Mucosa of stomach (tissue), 1 donor: ENCODE data around the gene CLK3.

ENCODE experiments used
- H3K27me3 ChIP-seq: one replicate; pipeline ENCODE4 v1.7.0; 2013; ENCODE audit warnings: mild to moderate bottlenecking, low read length; ENCODE audit not compliant: control insufficient read depth, insufficient read depth
- H3K36me3 ChIP-seq: one replicate; pipeline ENCODE4 v1.7.0; 2013; ENCODE audit warnings: low read length; ENCODE audit not compliant: control insufficient read depth, insufficient read depth
- H3K4me1 ChIP-seq: one replicate; pipeline ENCODE4 v1.7.0; 2013; ENCODE audit warnings: mild to moderate bottlenecking, low read length; ENCODE audit not compliant: control insufficient read depth, insufficient read depth
- H3K4me3 ChIP-seq: one replicate; pipeline ENCODE4 v1.7.0; 2013; ENCODE audit warnings: low read length
- H3K9ac ChIP-seq: one replicate; pipeline ENCODE4 v1.7.0; 2013; ENCODE audit warnings: mild to moderate bottlenecking, low read length, moderate library complexity
- H3K9me3 ChIP-seq: one replicate; pipeline ENCODE4 v1.7.0; 2013; ENCODE audit warnings: mild to moderate bottlenecking, low read length, moderate library complexity; ENCODE audit not compliant: control insufficient read depth
- donor health status: Pancreatic carcinoma.

The CLK3 gene

GRCh38 chr15:74636984-74637383, 21.3 kb downstream of the CLK3 start:
- H3K9ac ChIP-seq: no peak overlapping the region
- H3K4me3 ChIP-seq: no peak overlapping the region
- no peaks in the 10 kb centered on the region for H3K9me3 ChIP-seq
- no peaks in the 10 kb centered on the region for H3K27me3 ChIP-seq
- H3K4me1 ChIP-seq: peaks cover 15% of the 10 kb centered on the region
- peaks cover 22% of the 10 kb centered on the region for H3K36me3 ChIP-seq

GRCh38 chr15:74641151-74641550, 25.5 kb downstream of the CLK3 start:
- Histone ChIP-seq H3K4me3 (no peak overlapping the region), H3K36me3 (no peaks in the 10 kb centered on the region), H3K27me3 (no peaks in the 10 kb centered on the region), H3K9ac (no peak overlapping the region), H3K4me1 (peaks cover 35% of the 10 kb centered on the region), H3K9me3 (no peaks in the 10 kb centered on the region)

- H3K9ac ChIP-seq: no peak overlapping the region
- H3K4me1 ChIP-seq: peaks cover 35% of the 10 kb centered on the region
- H3K4me3 ChIP-seq: no peak overlapping the region
- no peaks in the 10 kb centered on the region for H3K9me3 ChIP-seq
- H3K27me3 ChIP-seq: no peaks in the 10 kb centered on the region
- H3K36me3 ChIP-seq: no peaks in the 10 kb centered on the region
These were observed 26.7 kb downstream of the CLK3 start for GRCh38 chr15:74642348-74642733.

GRCh38 chr15:74642734-74643664, 27.4 kb downstream of the CLK3 start:
- Histone ChIP-seq H3K4me1 (peaks cover 35% of the 10 kb centered on the region), H3K4me3 (no peak overlapping the region), H3K9ac (no peak overlapping the region), H3K36me3 (no peaks in the 10 kb centered on the region), H3K9me3 (no peaks in the 10 kb centered on the region), H3K27me3 (no peaks in the 10 kb centered on the region)

- no peak overlapping the region for H3K4me3 ChIP-seq
- peaks cover 35% of the 10 kb centered on the region for H3K4me1 ChIP-seq
- no peaks in the 10 kb centered on the region for H3K9me3 ChIP-seq
- no peaks in the 10 kb centered on the region for H3K36me3 ChIP-seq
- H3K9ac ChIP-seq: no peak overlapping the region
- H3K27me3 ChIP-seq: no peaks in the 10 kb centered on the region
These were observed 28.1 kb downstream of the CLK3 start for GRCh38 chr15:74643665-74644204.

GRCh38 chr15:74646480-74646879, 30.8 kb downstream of the CLK3 start:
- peaks cover 25% of the 10 kb centered on the region for H3K4me1 ChIP-seq

GRCh38 chr15:74648051-74648842, 32.6 kb downstream of the CLK3 start:
- no peaks in the 10 kb centered on the region for H3K27me3 ChIP-seq
- peaks cover 6% of the 10 kb centered on the region for H3K36me3 ChIP-seq
- no peak overlapping the region for H3K4me3 ChIP-seq
- H3K4me1 ChIP-seq: peaks cover 10% of the 10 kb centered on the region
- H3K9ac ChIP-seq: no peak overlapping the region
- no peaks in the 10 kb centered on the region for H3K9me3 ChIP-seq

More at GRCh38 chr15:74646480-74646879, 30.8 kb downstream of the CLK3 start:
- H3K27me3 ChIP-seq: no peaks in the 10 kb centered on the region
- H3K9ac ChIP-seq: no peak overlapping the region
- peaks cover 6% of the 10 kb centered on the region for H3K36me3 ChIP-seq
- H3K4me3 ChIP-seq: no peak overlapping the region
- H3K9me3 ChIP-seq: no peaks in the 10 kb centered on the region

- Histone ChIP-seq H3K4me3 (no peak overlapping the region), H3K4me1 (peaks cover 20% of the 10 kb centered on the region)
These were observed 35.7 kb downstream of the CLK3 start for GRCh38 chr15:74651242-74651741.

GRCh38 chr15:74653426-74654102, 37.9 kb downstream of the CLK3 start:
- Histone ChIP-seq H3K9ac (no peak overlapping the region), H3K4me3 (no peak overlapping the region), H3K9me3 (no peaks in the 10 kb centered on the region), H3K4me1 (peaks cover 20% of the 10 kb centered on the region), H3K36me3 (peaks cover 6% of the 10 kb centered on the region), H3K27me3 (no peaks in the 10 kb centered on the region)

More at GRCh38 chr15:74651242-74651741, 35.7 kb downstream of the CLK3 start:
- Histone ChIP-seq H3K36me3 (peaks cover 6% of the 10 kb centered on the region), H3K9me3 (no peaks in the 10 kb centered on the region), H3K27me3 (no peaks in the 10 kb centered on the region), H3K9ac (no peak overlapping the region)

- H3K36me3 ChIP-seq: no peaks in the 10 kb centered on the region
- no peak overlapping the region for H3K4me3 ChIP-seq
- no peak overlapping the region for H3K9ac ChIP-seq
- no peaks in the 10 kb centered on the region for H3K27me3 ChIP-seq
- no peaks in the 10 kb centered on the region for H3K9me3 ChIP-seq
- H3K4me1 ChIP-seq: peaks cover 20% of the 10 kb centered on the region
These were observed 39.8 kb downstream of the CLK3 start for GRCh38 chr15:74655424-74655823.

GRCh38 chr15:74656935-74657535, 41.4 kb downstream of the CLK3 start:
- no peaks in the 10 kb centered on the region for H3K36me3 ChIP-seq
- H3K9me3 ChIP-seq: no peaks in the 10 kb centered on the region
- no peak overlapping the region for H3K4me3 ChIP-seq
- H3K9ac ChIP-seq: no peak overlapping the region
- H3K27me3 ChIP-seq: no peaks in the 10 kb centered on the region
- peaks cover 20% of the 10 kb centered on the region for H3K4me1 ChIP-seq
